Muscle of arm (tissue), 14 donors: ENCODE results near the gene PEX6. TPM values are rescaled to one million over a fixed set of nuclear protein-coding genes. Genes with fewer than 3 reads are reported as not detected.

ENCODE experiments used
- DNase-seq: peaks from one replicate; pipeline ENCODE4 v3.0.0-alpha.2; 2013
- long read RNA-seq, 11 donors: transcript quantifications; one replicate each; lab custom pipeline, GENCODE V29; 2026
- polyA plus RNA-seq, 12 donors: library from polyadenylated mRNA; unstranded; fragments of 120-200 nt; gene quantifications; one replicate each; pipeline ENCODE4 v1.2.1, GENCODE V29; 2013; ENCODE audit not compliant: insufficient read length in 12 of 12

The PEX6 gene
- polyA plus RNA-seq: 10 to 100 TPM in 10 of 12 donors, 1 to 10 TPM in 1, not detected in 1; 7.7 to 26.6 (median 18.1) TPM
- long read RNA-seq, donor 1, partial matches to known transcripts: 5 of 12 reads
- long read RNA-seq, donor 1, other reads (novel, unspliced or antisense): 7 of 12 reads
- long read RNA-seq, donor 2, partial matches to known transcripts: 0 of 1 reads
- long read RNA-seq, donor 2, other reads (novel, unspliced or antisense): 0 of 1 reads
- long read RNA-seq, donor 3, partial matches to known transcripts: 0 of 3 reads
- long read RNA-seq, donor 3, other reads (novel, unspliced or antisense): 0 of 3 reads
- long read RNA-seq, donor 4: 0 reads
- long read RNA-seq, donor 5, partial matches to known transcripts: 18 of 37 reads
- long read RNA-seq, donor 5, other reads (novel, unspliced or antisense): 15 of 37 reads
- long read RNA-seq, donor 6, partial matches to known transcripts: 0 of 1 reads
- long read RNA-seq, donor 6, other reads (novel, unspliced or antisense): 0 of 1 reads
- long read RNA-seq, donor 7, partial matches to known transcripts: 0 of 1 reads
- long read RNA-seq, donor 7, other reads (novel, unspliced or antisense): 0 of 1 reads
- long read RNA-seq, donor 8: 0 reads
- long read RNA-seq, donor 9: 0 reads
- long read RNA-seq, donor 10, partial matches to known transcripts: 151 of 239 reads
- long read RNA-seq, donor 10, other reads (novel, unspliced or antisense): 87 of 239 reads
- long read RNA-seq, donor 11, transcript PEX6-202 (17 exons, 3,478 nt): major isoform, 5 of 28 reads
- long read RNA-seq, donor 11, partial matches to known transcripts: 5 of 28 reads
- long read RNA-seq, donor 11, other reads (novel, unspliced or antisense): 18 of 28 reads

GRCh38 chr6:42978839-42979522 lies at the start of gene PEX6:
Gene PEX6, minus strand, starts transcription at chr6:42979181. Its CDS starts 31 bp downstream, at chr6:42979150.
- DNase-seq: peak; percentile 91

- no peak for DNase-seq
These were observed 47.4 kb upstream of the PEX6 start for GRCh38 chr6:43026365-43026764.

GRCh38 chr6:43024436-43024835 lies 45.5 kb upstream of the PEX6 start:
- no peak for DNase-seq

- DNase-seq: peak; percentile 80
These were observed 42.5 kb upstream of the PEX6 start, which contains the start of gene RRP36 for GRCh38 chr6:43021270-43022047. Gene RRP36, plus strand, starts transcription at chr6:43021623. Its CDS starts 32 bp downstream, at chr6:43021655.

- DNase-seq: no peak
These were observed 41.9 kb upstream of the PEX6 start for GRCh38 chr6:43020847-43021246.

- DNase-seq: no peak
These were observed 41.2 kb upstream of the PEX6 start for GRCh38 chr6:43020052-43020705.

GRCh38 chr6:43019152-43019551 lies 40.2 kb upstream of the PEX6 start:
- no peak for DNase-seq

- no peak for DNase-seq
These were observed 38.0 kb upstream of the PEX6 start for GRCh38 chr6:43016943-43017334.

GRCh38 chr6:43016176-43016942 lies 37.4 kb upstream of the PEX6 start:
- no peak for DNase-seq

GRCh38 chr6:43014434-43014909 lies 35.5 kb upstream of the PEX6 start:
- peak; percentile 43 for DNase-seq

GRCh38 chr6:43013843-43014433 lies 35.0 kb upstream of the PEX6 start, which contains the start of the genes KLHDC3 and MEA1:
Gene KLHDC3, plus strand, starts transcription at chr6:43014249. Its CDS starts 2,944 bp downstream, at chr6:43017193.
Gene MEA1, minus strand, starts transcription at chr6:43013946. Its CDS starts 133 bp downstream, at chr6:43013813.
- peak; percentile 99 for DNase-seq

GRCh38 chr6:43013097-43013842 lies 34.3 kb upstream of the PEX6 start:
- DNase-seq: no peak

GRCh38 chr6:43012364-43012763 lies 33.4 kb upstream of the PEX6 start:
- DNase-seq: no peak

- DNase-seq: no peak
These were observed 32.2 kb upstream of the PEX6 start for GRCh38 chr6:43011207-43011606.

GRCh38 chr6:43009124-43009523 lies 30.1 kb upstream of the PEX6 start:
- peak; percentile 35 for DNase-seq

GRCh38 chr6:43007126-43007525 lies 28.1 kb upstream of the PEX6 start:
- no peak for DNase-seq

GRCh38 chr6:43006251-43006650 lies 27.3 kb upstream of the PEX6 start:
- no peak for DNase-seq

- DNase-seq: no peak
These were observed 26.9 kb upstream of the PEX6 start for GRCh38 chr6:43005844-43006243.
